Prostate gland (tissue), 2 donors: ENCODE results near the gene MOCS1.

ENCODE experiments used
- CTCF ChIP-seq, 4 experiments: fragments of 200-600 bp in 2 of 4; fragments of 450-650 bp in 2 of 4; sonication (generic) in 2 of 4; IDR thresholded peaks; 1 replicate in 3 of 4; 2 replicates in 1 of 4; pipeline ENCODE4 v1.5.1; 2016 to 2019; ENCODE audit warnings: antibody characterized with exemption in 4 of 4, mild to moderate bottlenecking in 2 of 4, moderate library complexity in 2 of 4
- POLR2A ChIP-seq: fragments of 450-650 bp; IDR thresholded peaks from one replicate; pipeline ENCODE4 v1.6.1; 2016; ENCODE audit warnings: antibody characterized with exemption, mild to moderate bottlenecking

DNA sequence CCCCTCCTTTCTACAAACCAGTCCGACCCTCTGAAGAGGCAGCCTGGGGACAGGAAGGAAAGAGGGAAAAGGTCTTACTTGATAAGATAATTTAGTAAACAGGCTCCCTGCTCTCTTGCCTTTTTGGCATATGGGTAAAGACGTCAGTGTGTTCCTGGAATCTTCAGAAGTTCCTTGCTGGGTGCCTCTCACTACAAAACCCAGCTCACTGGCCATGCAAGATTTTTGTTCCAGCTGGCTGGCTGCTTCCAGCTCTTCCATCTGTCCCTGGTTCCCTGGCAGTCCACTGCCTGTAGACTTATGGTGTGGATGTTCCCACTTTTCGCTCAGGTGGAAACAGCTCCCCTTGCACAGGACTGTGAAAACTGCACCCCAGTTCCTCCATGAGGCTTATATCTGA is 57.4 kb downstream of the MOCS1 start:
- TF ChIP-seq CTCF (IDR thresholded peaks at IDR 0.05): no peak
- no peak for TF ChIP-seq POLR2A
